Duodenal mucosa (tissue), 2 donors: ENCODE measurements around the gene MUS81.
A peak's percentile ranks its signal among the peaks of the same experiment; 100 is the strongest.

Source experiments
- H3K27ac ChIP-seq: one replicate; pipeline ENCODE4 v1.7.0; 2013; ENCODE audit warnings: low read depth, low read length
- H3K27me3 ChIP-seq, 2 donors: one replicate each; pipeline ENCODE4 v1.7.0; 2013; ENCODE audit warnings: low read length in 2 of 2, control low read depth in 1 of 2; ENCODE audit not compliant: insufficient read depth in 2 of 2, control insufficient read depth in 1 of 2
- H3K36me3 ChIP-seq, 2 donors: one replicate each; pipeline ENCODE4 v1.7.0; 2013; ENCODE audit warnings: low read length in 2 of 2, control low read depth in 1 of 2; ENCODE audit not compliant: insufficient read depth in 2 of 2, control insufficient read depth in 1 of 2
- H3K4me1 ChIP-seq, 2 donors: one replicate each; pipeline ENCODE4 v1.7.0; 2013; ENCODE audit warnings: low read length in 2 of 2, control low read depth in 1 of 2; ENCODE audit not compliant: insufficient read depth in 2 of 2, control insufficient read depth in 1 of 2
- H3K4me3 ChIP-seq, 2 donors: one replicate each; pipeline ENCODE4 v1.7.0; 2013; ENCODE audit warnings: low read length in 2 of 2, low read depth in 1 of 2
- H3K9ac ChIP-seq, 2 donors: one replicate each; pipeline ENCODE4 v1.7.0; 2013; ENCODE audit warnings: low read length in 2 of 2, low read depth in 1 of 2
- H3K9me3 ChIP-seq, 2 donors: one replicate each; pipeline ENCODE4 v1.7.0; 2013; ENCODE audit warnings: low read length in 2 of 2, control low read depth in 1 of 2; ENCODE audit not compliant: control insufficient read depth in 1 of 2

MUS81 gene, protein sequence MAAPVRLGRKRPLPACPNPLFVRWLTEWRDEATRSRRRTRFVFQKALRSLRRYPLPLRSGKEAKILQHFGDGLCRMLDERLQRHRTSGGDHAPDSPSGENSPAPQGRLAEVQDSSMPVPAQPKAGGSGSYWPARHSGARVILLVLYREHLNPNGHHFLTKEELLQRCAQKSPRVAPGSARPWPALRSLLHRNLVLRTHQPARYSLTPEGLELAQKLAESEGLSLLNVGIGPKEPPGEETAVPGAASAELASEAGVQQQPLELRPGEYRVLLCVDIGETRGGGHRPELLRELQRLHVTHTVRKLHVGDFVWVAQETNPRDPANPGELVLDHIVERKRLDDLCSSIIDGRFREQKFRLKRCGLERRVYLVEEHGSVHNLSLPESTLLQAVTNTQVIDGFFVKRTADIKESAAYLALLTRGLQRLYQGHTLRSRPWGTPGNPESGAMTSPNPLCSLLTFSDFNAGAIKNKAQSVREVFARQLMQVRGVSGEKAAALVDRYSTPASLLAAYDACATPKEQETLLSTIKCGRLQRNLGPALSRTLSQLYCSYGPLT

DNA sequence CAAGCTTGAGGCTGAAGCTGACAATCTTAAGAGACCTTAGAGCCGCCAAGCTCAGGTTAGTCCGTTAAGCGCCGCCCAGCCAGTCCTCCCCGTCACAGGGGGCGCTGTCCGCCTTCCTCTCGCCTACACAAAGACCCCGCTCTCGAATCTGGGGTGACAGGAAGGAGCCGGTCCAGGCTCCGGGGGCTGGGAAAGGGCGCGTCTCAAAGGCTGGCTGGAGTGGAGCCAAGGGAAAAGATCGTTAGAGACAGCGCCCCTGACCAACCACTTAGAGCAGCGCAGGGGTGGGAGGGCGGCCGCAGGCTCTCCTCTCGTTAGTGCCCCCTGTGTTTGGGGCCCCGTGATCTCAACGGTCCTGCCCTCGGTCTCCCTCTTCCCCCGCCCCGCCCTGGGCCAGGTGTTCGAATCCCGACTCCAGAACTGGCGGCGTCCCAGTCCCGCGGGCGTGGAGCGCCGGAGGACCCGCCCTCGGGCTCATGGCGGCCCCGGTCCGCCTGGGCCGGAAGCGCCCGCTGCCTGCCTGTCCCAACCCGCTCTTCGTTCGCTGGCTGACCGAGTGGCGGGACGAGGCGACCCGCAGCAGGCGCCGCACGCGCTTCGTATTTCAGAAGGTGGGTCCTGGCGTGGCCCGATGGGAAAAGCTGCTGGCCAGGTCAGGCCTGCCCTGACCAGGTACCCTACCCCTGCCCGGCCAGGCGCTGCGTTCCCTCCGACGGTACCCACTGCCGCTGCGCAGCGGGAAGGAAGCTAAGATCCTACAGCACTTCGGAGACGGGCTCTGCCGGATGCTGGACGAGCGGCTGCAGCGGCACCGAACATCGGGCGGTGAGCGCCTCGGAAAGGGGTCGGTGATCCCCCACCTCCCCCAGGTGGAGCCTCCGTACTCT lies at the start of gene MUS81:
Gene MUS81 (plus strand): TSS at position 156 of the 887 bp plus-strand sequence. CDS start 321 bp downstream, at position 477.
- no peaks in the 10 kb centered on the region for H3K27me3 ChIP-seq
- H3K4me3 ChIP-seq = peak within 1 kb of the TSS; percentile 92 to 96

DNA sequence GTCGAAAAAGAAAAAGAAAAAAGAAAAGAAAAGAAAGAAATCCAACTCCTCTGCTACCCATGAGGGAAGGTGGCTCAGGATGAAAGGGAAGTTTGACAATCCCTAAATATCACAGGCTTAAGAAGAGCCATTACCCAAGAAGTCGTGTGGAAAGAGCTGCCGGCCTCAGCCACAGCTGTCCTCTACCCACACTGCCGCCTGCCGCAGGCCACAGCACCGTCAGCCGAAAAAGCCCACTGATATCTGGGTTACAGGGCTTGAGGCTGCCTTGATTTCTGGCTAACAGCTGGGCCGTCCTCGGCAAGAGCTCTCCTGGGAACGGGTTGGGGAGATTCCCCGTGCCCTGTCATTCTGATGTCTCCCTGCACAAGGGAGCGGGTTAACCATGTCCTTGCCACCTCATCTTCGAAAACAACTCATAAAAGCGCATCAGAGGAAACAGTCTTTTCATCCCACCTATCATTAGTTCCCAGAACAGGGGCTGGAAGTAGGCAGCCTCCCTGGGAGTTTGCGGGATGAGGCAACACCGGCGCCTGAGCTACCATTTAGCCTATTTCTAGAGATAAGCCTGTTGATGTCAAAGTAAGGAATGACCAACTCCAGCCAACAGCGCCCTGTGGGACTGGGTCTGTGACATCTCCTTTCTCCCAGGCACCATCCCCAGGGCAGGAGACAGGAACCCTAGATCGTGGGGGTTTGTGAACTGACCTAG lies 48.3 kb upstream of the MUS81 start:
- H3K36me3 ChIP-seq = no peaks in the 10 kb centered on the region
- no peak overlapping the region for H3K27ac ChIP-seq
- peaks cover 4 to 13% of the 10 kb centered on the region in 2 donors for H3K4me1 ChIP-seq
- H3K27me3 ChIP-seq = peaks cover 15 to 17% of the 10 kb centered on the region in 2 donors
- H3K9ac ChIP-seq = no peak overlapping the region
- H3K4me3 ChIP-seq = no peak overlapping the region
- H3K9me3 ChIP-seq = no peaks in the 10 kb centered on the region

More for the DNA sequence above, at the start of gene MUS81:
- no peaks in the 10 kb centered on the region for H3K9me3 ChIP-seq
- peaks cover 25 to 31% of the 10 kb centered on the region in 2 donors for H3K4me1 ChIP-seq
- H3K27ac ChIP-seq = peak within 1 kb of the TSS; percentile 94
- H3K9ac ChIP-seq = peak within 1 kb of the TSS; percentile 82 to 100
- H3K36me3 ChIP-seq = peaks cover 35 to 47% of the 10 kb centered on the region in 2 donors

DNA sequence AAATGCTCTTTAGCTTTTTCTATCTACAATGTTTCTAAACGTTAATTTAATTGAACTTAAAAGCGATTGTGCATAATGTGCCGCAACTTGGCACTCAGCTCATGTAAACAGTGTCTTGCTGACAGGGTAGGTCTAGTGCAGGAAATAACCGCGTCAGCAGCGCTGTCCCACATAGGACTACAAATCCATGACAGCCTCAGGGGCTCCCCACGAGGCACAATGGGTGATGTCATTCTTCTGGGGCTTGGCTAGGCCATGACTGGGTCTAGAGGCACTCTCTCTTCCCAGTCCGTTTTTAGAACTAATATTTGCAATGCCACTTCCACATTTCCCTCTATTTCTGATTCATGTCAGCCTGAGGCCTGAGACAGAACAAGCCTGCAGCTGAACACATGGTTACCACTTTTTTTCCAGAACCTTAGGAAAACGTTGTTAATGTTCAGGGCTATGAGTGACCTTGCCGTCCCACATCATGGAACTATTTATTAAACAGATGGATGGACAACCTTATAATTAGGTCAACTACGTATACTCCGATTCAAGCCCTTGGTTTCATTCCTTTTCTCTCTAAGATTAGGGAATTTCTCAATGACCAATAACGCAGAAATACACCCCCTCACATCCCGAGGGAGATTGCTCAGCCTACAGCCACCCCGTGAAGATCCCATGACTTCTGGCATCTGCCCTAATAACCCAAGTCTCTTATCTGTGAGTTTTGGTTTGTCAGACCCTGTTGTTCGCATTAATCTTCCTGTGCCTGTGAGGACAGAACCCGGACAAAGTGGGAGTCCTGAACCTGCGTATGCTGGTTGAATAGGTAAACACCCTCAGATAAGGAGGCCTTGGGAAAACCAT lies 45.9 kb upstream of the MUS81 start:
- H3K27me3 ChIP-seq = peaks cover under 1 to 7% of the 10 kb centered on the region in 2 donors
- no peaks in the 10 kb centered on the region for H3K36me3 ChIP-seq
- H3K4me3 ChIP-seq = no peak overlapping the region
- no peak overlapping the region for H3K27ac ChIP-seq
- H3K9me3 ChIP-seq = no peaks in the 10 kb centered on the region
- no peak overlapping the region for H3K9ac ChIP-seq
- peaks cover 8% of the 10 kb centered on the region in 2 donors for H3K4me1 ChIP-seq

DNA sequence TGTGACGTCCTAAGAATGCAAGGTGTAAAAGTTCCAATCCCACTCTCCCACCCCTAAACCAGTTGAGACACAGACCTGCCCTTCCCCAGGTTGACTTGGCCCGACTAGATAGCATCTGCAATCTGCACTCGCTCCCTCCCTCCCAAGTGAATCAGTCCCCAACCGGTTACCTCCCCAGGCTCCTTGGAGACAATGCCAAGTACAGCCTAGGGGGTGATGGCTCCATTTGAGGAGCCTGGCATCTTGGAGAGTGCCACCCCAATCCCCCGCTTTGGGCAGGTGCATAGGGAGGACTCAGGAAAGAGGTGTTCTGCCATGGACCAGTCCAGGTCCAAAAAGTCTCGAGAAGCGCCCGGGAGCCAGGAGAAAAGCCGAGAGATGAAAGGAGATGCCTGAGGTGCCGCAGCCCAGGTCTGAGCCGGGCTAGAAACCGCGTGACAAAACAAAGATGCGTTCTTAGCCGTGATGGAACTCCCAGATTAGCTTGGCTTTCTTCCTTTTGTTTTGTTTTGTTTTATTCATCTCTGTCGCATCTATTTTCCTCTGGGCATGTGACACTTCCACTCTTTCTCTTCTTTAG lies 45.2 kb upstream of the MUS81 start:
- H3K4me3 ChIP-seq = no peak overlapping the region
- H3K9me3 ChIP-seq = no peaks in the 10 kb centered on the region
- no peak overlapping the region for H3K9ac ChIP-seq
- H3K27ac ChIP-seq = no peak overlapping the region
- H3K4me1 ChIP-seq = peaks cover 8 to 12% of the 10 kb centered on the region in 2 donors
- H3K36me3 ChIP-seq = no peaks in the 10 kb centered on the region
- peaks cover 0 to 7% of the 10 kb centered on the region in 2 donors for H3K27me3 ChIP-seq

DNA sequence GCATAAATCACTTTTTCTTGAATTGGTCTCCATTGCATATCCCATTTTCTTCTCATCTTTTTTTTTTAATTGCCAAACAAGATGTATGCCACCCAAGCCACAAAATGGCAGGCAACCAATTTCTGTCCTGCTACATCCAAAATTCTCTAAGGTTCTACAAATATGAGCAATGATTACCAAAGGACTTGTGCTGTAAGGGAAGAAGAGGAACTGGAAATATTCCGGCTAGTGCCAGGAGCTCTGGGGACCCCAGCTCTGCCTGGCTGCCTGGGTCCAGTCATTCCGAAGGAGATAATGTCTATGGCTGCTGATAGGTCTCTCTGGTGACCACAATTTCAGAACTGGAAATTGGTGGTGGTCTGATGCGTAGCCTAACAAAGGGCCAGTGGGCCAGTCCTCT lies 43.5 kb upstream of the MUS81 start:
- peak overlapping the region in 1 of 2 donors; percentile 9 for H3K4me3 ChIP-seq
- no peak overlapping the region for H3K27ac ChIP-seq

DNA sequence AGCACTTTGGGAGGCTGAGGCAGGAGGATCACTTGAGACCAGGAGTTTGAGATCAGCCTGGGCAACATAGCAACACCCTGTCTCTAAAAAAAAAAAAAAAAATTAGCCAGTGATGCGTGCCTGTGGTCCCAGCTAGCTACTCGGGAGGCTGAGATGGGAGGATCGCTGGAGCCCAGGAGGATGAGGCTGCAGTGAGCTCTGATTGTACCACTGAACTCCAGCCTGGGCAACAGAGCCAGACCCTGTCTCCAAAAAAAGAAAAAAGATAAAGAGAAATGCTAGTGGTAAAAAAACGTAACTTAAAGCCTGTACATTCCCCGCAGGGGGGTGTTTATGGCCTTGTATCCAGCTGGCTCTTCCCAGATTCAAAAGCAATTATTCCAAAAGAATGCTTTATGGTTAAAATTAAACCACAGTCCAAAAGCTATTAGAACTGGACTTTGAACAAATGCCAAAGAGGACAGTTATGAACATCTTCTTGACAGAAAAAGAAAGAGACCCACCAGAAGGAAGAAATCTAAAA lies 42.9 kb upstream of the MUS81 start:
- H3K9ac ChIP-seq = peak overlapping the region; percentile 18 to 64
- H3K27ac ChIP-seq = peak overlapping the region; percentile 73
- no peaks in the 10 kb centered on the region for H3K36me3 ChIP-seq
- peaks cover 21 to 25% of the 10 kb centered on the region in 2 donors for H3K4me1 ChIP-seq
- peak overlapping the region; percentile 62 to 84 for H3K4me3 ChIP-seq
- H3K9me3 ChIP-seq = no peaks in the 10 kb centered on the region
- H3K27me3 ChIP-seq = peaks cover 0 to under 1% of the 10 kb centered on the region in 2 donors

More for the DNA sequence above, 43.5 kb upstream of the MUS81 start:
- peaks cover 0 to 2% of the 10 kb centered on the region in 2 donors for H3K27me3 ChIP-seq
- H3K9ac ChIP-seq = no peak overlapping the region
- H3K36me3 ChIP-seq = no peaks in the 10 kb centered on the region
- H3K4me1 ChIP-seq = peaks cover 20 to 21% of the 10 kb centered on the region in 2 donors
- H3K9me3 ChIP-seq = no peaks in the 10 kb centered on the region

DNA sequence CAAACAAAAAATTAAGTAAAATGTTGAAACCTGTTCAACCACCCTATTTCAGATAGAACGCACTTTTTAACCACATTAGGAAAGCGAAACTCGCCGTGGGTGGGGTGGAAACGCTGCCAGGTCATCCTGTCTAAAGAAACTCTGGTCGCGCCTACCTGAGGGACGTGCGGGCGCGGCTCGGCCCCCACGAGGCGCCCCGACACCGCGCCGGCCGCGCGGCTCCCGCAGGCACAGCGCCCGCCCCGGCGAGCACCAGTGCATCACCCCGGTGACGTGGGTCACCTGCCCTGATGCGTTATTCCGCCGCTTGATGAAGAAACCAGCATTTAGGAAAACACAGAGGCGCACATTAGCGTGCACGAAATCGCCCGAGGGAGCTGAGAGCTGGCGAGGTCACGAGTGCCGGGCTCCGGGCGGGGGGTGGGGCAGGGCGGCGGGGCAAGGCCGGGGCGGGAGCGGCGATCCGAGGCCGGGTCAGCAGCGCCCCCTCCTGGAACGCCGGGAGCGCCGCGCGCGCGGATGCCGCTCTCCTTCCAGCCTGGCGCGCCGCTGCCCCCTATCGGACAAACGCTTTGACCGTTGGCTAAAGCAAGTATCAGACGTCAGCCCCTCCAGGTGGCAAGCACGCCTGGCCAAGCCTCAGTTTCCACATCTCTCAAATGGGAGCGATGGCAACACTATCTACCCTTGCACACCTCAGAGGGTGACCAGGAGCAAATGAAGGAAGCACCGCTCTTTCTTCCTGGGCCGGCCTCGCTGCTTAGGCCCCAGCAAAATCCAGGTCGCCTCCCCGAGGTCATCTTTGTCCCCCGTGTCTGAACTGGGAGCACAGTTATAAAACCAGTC lies 42.2 kb upstream of the MUS81 start:
- Histone ChIP-seq H3K9ac (peak overlapping the region; percentile 18 to 64), H3K27me3 (no peaks in the 10 kb centered on the region), H3K4me3 (peak overlapping the region; percentile 62 to 84), H3K4me1 (peaks cover 23 to 31% of the 10 kb centered on the region in 2 donors), H3K9me3 (no peaks in the 10 kb centered on the region), H3K27ac (peak overlapping the region; percentile 73), H3K36me3 (no peaks in the 10 kb centered on the region)

DNA sequence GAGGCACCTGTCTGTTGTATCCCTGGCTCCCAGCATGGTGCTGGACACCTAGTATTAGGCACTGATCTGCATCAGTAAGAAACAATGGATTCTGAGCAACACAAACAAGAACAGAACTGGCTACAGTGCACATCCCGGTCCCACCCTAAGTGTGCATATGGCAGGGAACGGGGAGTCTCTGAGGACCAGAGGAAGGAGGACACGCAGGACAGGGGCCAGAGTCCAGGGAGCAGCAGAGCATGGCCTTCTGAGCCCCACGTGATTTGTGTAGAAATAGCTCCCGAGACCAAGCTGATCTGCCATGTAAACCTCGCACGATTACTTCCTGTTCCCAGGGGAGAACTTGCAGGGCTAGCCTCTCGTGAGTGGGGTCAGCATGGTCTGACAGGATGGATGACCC lies 39.1 kb upstream of the MUS81 start:
- H3K9ac ChIP-seq = peak overlapping the region in 1 of 2 donors; percentile 21
- H3K36me3 ChIP-seq = no peaks in the 10 kb centered on the region
- peak overlapping the region; percentile 19 to 33 for H3K4me3 ChIP-seq
- peaks cover 30 to 48% of the 10 kb centered on the region in 2 donors for H3K4me1 ChIP-seq
- H3K27ac ChIP-seq = peak overlapping the region; percentile 81
- no peaks in the 10 kb centered on the region for H3K27me3 ChIP-seq
- H3K9me3 ChIP-seq = no peaks in the 10 kb centered on the region
